HG03060 (cell line): ENCODE results near the gene HEPN1.
"Not testable (repeated sequence)": the region's sequence is repeated elsewhere in the genome, so short reads cannot be mapped to it uniquely, and the experiment has no call there.

Experiments used
- ATAC-seq: cut with Tn5 transposase; IDR thresholded peaks from one replicate; pipeline ENCODE4 v1.9.1; 2021; ENCODE audit warnings: low read depth, moderate number of reproducible peaks; ENCODE audit not compliant: unreplicated experiment

Gene HEPN1

GRCh38 chr11:124938206-124938765 is 19.2 kb downstream of the HEPN1 start:
- ATAC-seq: no peak

GRCh38 chr11:124938970-124939369 is 19.9 kb downstream of the HEPN1 start:
- no peak for ATAC-seq

- ATAC-seq: no peak
These were observed 22.7 kb downstream of the HEPN1 start for GRCh38 chr11:124941703-124942102.

GRCh38 chr11:124942466-124943253 is 23.6 kb downstream of the HEPN1 start:
- ATAC-seq: no peak

GRCh38 chr11:124943254-124943616 is 24.2 kb downstream of the HEPN1 start:
- ATAC-seq: no peak

DNA sequence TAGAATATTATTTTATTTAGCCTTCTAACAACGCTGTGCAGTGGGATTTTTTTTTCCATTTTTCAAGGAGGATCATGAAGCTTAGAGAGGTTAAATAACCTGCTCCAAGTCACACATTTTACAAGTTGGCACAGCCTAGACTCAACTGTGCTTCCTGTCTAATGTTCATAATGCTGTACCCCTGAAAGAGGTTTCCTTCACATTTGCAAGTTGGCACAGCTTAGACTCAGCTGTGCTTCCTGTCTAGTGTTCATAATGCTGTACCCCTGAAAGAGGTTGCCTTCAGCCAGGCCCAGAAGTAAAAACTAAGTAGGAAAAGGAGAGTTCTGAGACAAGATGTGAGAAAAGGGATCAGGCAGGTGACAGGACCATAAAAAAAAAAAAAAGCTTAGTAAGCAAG is 24.7 kb downstream of the HEPN1 start:
- ATAC-seq: no peak

- ATAC-seq: no peak
These were observed 25.5 kb downstream of the HEPN1 start for GRCh38 chr11:124944565-124944964.

DNA sequence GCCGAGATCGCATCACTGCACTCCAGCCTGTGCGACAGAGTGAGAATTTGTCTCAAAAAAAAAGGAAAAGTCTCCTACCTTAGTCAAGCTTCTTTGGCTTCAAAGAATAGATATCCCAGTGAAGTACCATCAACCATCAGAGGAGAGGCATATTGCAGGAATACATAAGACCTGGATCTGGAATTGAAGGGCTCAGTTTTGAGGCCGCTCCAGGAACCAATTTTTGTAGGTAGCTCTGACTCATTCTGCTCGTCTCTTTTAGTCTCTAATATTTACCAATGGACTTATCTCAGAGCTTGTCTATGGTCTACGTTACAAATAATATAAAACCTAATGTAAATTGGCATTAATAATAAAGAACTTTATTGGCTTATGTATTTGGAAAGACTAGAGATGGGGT is 26.8 kb downstream of the HEPN1 start:
- no peak for ATAC-seq

DNA sequence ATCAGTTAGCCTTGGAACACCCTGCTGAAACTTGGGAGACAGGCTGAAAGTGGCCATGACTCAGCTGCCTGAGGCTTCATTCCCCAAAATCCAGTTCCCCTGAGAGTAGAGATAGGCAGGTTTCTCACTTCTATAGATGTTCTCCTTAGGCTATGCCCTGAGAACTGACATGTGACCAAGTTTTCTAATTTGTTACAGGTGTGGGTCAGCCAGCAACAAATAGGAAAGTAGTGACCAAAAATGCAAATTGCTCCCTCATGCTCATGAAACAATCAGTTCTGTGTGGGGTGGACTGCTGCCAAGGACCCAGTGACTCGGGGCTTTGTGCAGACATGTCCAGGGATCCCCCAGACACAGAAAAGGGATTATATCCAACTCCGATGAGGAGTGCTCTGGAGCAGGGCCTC is 27.7 kb downstream of the HEPN1 start:
- ATAC-seq: no peak

- no peak for ATAC-seq
These were observed 31.7 kb downstream of the HEPN1 start for GRCh38 chr11:124950601-124951330.

- no peak for ATAC-seq
These were observed 32.3 kb downstream of the HEPN1 start for GRCh38 chr11:124951341-124951740.

DNA sequence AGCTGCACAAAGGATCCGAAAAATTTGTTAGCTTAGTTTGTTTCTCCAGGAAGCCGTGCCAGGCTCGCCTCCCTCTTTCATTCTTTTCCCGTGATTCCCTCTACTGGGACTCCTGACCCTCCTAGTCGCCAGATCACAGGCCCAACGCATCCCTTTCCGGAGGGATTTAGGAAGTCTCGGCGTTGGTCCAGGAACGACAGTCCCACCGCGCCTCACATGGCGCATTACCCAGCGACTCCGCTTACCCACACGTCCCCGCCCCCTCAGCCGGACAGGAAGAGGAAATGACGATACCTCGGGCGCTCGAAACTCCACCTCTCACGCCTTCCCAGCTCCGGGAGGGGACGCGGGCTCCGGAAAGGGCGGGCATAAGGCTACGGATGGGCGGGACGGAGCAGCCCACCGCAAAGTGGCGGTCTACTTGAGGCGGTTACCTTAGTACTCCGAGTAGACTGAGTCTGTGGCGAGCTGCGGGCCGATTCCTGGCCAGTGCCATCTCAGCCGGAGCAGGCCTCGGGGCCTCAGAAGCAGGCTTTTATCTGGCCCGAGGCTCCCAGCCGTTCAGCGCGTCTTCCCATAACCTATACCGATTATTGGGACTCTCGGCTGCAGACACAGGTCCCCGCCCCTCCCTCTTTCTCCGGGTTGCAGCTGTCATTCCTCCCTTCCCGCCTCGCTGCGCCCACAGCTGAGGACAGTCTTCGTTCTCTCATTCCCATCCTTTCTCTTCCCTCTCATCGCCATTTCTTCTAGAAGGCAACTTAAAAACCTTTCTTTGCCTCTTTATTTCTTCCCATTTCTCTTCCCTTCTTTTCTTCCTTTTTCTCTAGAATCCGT is 34.9 kb downstream of the HEPN1 start, which contains the start of gene CCDC15:
Gene CCDC15 (plus strand): TSS at position 450 of the 837 bp plus-strand sequence. CDS start 531 bp downstream, outside the sequence.
- peak; percentile 96 for ATAC-seq

DNA sequence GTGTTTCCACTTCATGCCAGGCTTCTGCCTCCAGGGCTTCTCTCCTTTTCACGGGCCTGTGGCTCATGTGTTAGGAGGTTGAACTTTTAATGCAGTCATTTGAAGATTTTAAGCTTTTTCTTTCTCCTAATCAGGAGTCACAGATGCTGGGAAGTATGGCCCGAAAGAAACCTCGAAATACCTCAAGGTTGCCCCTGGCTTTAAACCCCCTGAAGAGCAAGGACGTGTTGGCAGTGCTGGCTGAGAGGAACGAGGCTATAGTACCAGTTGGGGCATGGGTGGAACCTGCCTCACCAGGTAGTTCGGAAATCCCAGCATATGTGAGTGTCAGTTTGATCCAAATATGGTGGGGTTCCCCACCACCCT is 35.5 kb downstream of the HEPN1 start:
- ATAC-seq: no peak

DNA sequence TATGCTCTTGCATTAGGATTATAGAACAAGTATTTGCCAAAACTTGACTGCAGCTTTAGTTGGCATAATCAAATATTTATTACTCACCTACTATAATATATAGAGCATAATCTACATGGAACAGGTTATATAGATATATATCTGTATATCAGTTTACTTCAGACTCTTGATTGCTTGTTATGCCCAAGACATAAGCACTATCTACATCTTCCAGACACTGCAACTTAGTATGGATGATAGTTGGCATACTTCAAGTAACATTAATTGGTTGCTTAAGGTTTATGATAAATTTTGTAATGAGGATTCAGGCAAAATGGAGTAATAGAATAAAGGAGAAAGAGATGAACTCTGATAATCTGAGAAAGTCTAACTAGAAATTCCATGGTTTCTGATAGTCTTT is 36.0 kb downstream of the HEPN1 start:
- ATAC-seq: no peak

GRCh38 chr11:124961972-124962609 is 43.0 kb downstream of the HEPN1 start:
- peak; percentile 80 for ATAC-seq

- ATAC-seq: not testable (repeated sequence)
These were observed 49.1 kb downstream of the HEPN1 start for GRCh38 chr11:124968197-124968596.
